ENCODE results near the gene XPO6.

- TF ChIP-seq CTCF (IDR thresholded peaks at IDR 0.05) (no peak), ZFX (IDR thresholded peaks at IDR 0.05; ENCODE audit: borderline replicate concordance) (no peak)
These were observed 130.3 kb downstream of the XPO6 start for GRCh38 chr16:28081391-28081968.

Data from 22Rv1 (cell line).